Peyer's patch (tissue), 4 donors: ENCODE measurements around the gene MAGEA10.

Source experiments
- CTCF ChIP-seq, 6 experiments: fragments of 450-650 bp in 4 of 6; fragments of 200-600 bp in 2 of 6; sonication (generic) in 1 of 6; IDR thresholded peaks; one replicate each; pipeline ENCODE4 v1.5.1; 2017 to 2019; ENCODE audit warnings: antibody characterized with exemption in 6 of 6, mild to moderate bottlenecking in 3 of 6, moderate library complexity in 1 of 6
- POLR2A ChIP-seq, 2 donors: fragments of 450-650 bp; IDR thresholded peaks; one replicate each; pipeline ENCODE4 v1.5.1; 2017; ENCODE audit warnings: antibody characterized with exemption in 2 of 2, mild to moderate bottlenecking in 2 of 2, moderate library complexity in 2 of 2

GRCh38 chrX:152136312-152136711 is 2.1 kb downstream of the MAGEA10 start:
- TF ChIP-seq POLR2A (IDR thresholded peaks at IDR 0.05) (no peak), CTCF (IDR thresholded peaks at IDR 0.05) (no peak)
